ENCODE data around the gene TPK1. TPM values are rescaled to one million over a fixed set of nuclear protein-coding genes. Genes with fewer than 3 reads are reported as not detected.
"Not testable (repeated sequence)": the region's sequence is repeated elsewhere in the genome, so short reads cannot be mapped to it uniquely, and the experiment has no call there.

TPK1 gene
- polyA plus RNA-seq, 1 donor: 5.4 TPM

DNA sequence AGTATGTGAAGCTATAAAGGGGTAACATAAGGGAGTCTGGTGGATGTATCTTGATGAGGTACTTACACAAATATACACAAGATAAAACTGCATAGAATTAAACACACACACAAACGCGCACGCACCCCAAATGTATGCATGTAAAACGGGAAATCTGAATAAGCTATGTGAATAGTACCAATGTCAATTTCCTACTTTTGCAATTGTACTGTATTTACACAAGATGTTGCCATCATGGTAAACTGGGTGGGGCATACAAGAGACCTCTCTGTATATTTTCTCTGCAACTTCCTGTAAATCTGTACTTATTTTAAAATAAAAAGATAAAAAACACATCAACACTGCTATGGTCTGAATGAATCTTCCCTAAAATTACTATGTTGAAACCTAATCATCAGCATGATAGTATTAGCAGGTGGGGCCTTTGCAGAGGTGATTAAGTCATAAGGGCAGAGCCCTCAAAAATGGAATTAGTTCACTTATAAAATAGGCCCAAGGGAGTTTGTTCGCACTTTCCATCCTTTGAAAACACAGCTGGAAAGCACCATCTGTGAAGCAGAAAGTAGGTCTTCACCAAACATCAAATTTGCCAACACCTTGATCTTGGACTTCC lies 30.1 kb downstream of the TPK1 start:
- Histone ChIP-seq H3K4me3 (ENCODE audit: low read length) (no peak overlapping the region), H3K9me3 (ENCODE audit: control insufficient read depth, low read depth, low read length) (no peaks in the 10 kb centered on the region), H3K27me3 (ENCODE audit: control insufficient read depth, insufficient read depth, low read length) (no peaks in the 10 kb centered on the region), H3K4me1 (ENCODE audit: control insufficient read depth, insufficient read depth, low read length) (no peaks in the 10 kb centered on the region), H3K36me3 (ENCODE audit: control insufficient read depth, insufficient read depth, low read length) (no peaks in the 10 kb centered on the region), H3K27ac (ENCODE audit: low read length) (no peak overlapping the region)
- DNase-seq: no peak
- WGBS (ENCODE audit: insufficient coverage, low lambda C conversion rate): no CpG with 5 or more reads among the region's 5 CpGs

DNA sequence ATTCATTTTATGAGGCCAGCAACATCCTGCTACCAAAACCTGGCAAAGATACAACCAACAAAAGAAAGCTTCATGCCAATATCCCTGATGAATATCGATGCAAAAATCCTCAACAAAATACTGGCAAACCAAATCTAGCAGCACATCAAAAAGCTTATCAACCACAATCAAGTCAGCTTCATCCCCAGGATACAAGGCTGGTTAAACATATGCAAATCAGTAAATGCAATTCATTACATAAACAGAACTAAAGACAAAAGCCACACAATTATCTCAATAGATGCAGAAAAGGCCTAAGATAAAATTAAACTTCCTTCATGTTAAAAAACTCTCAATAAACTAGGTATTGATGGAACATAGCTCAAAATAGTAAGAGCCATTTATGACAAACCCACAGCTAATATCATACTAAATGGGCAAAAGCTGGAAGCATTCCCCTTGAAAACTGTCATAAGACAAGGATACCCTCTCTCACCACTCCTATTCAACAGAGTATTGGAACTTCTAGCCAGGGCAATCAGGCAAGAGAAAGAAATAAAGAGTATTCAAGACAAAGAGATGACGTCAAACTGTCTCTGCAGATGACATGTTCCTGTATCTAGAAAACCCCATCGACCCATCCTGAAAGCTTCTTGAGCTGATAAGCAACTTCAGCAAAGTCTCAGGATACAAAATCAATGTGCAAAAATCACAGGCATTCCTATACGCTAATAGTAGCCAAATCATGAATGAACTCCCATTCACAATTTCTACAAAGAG lies 35.0 kb downstream of the TPK1 start:
- no CpG with 5 or more reads among the region's 4 CpGs for WGBS (ENCODE audit: insufficient coverage, low lambda C conversion rate)
- not testable (repeated sequence) for H3K4me3 ChIP-seq (ENCODE audit: low read length); H3K27ac ChIP-seq (ENCODE audit: low read length); H3K27me3 ChIP-seq (ENCODE audit: control insufficient read depth, insufficient read depth, low read length); H3K4me1 ChIP-seq (ENCODE audit: control insufficient read depth, insufficient read depth, low read length); H3K9me3 ChIP-seq (ENCODE audit: control insufficient read depth, low read depth, low read length); DNase-seq; H3K36me3 ChIP-seq (ENCODE audit: control insufficient read depth, insufficient read depth, low read length)

DNA sequence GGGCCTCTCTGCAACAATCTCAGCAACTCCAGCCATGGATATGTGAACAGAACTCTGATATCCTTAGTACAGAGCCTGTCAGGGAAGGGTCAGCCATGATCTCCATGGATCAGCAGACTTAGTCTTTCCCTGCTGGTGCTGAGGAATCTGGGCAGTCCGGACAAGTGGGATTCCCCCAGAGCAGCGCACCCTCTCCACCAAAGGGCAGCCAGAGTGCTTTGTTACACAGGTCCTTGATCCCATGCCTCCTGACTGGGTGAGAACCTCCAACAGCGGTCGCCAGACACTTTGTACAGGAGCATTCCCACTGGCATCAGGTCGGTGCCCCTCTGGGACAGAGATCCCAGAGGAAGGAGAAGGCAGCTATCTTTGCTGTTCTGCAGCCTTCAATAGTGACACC lies 38.9 kb downstream of the TPK1 start:
- Histone ChIP-seq H3K9me3 (ENCODE audit: control insufficient read depth, low read depth, low read length) (no peaks in the 10 kb centered on the region), H3K4me3 (ENCODE audit: low read length) (no peak overlapping the region), H3K27ac (ENCODE audit: low read length) (no peak overlapping the region), H3K36me3 (ENCODE audit: control insufficient read depth, insufficient read depth, low read length) (no peaks in the 10 kb centered on the region), H3K4me1 (ENCODE audit: control insufficient read depth, insufficient read depth, low read length) (no peaks in the 10 kb centered on the region), H3K27me3 (ENCODE audit: control insufficient read depth, insufficient read depth, low read length) (no peaks in the 10 kb centered on the region)
- no peak for DNase-seq
- WGBS (ENCODE audit: insufficient coverage, low lambda C conversion rate): no CpG with 5 or more reads among the region's 5 CpGs

DNA sequence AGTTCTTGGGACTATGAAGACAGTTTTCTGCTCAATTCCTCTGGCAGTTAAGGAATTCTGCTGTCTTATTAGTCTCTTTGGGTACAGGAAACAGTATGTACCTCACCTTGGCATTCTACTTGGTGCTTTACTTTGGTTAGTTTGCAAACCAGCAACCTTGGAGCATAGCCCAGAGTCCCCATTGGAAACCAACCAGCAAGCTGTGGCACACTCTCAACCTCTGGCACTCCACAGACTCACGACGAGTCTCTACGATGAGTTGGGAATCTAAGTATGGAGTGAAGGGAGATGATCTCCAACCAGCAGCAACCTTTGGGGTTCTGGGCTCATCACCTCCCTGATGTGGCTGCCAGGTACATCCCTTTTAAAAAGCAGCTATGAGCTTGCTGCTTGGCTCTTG lies 43.8 kb downstream of the TPK1 start:
- H3K9me3 ChIP-seq (ENCODE audit: control insufficient read depth, low read depth, low read length): no peaks in the 10 kb centered on the region
- no peaks in the 10 kb centered on the region for H3K36me3 ChIP-seq (ENCODE audit: control insufficient read depth, insufficient read depth, low read length)
- no CpG with 5 or more reads among the region's 3 CpGs for WGBS (ENCODE audit: insufficient coverage, low lambda C conversion rate)
- H3K4me1 ChIP-seq (ENCODE audit: control insufficient read depth, insufficient read depth, low read length): no peaks in the 10 kb centered on the region
- H3K27me3 ChIP-seq (ENCODE audit: control insufficient read depth, insufficient read depth, low read length): no peaks in the 10 kb centered on the region
- DNase-seq: no peak
- no peak overlapping the region for H3K27ac ChIP-seq (ENCODE audit: low read length)
- no peak overlapping the region for H3K4me3 ChIP-seq (ENCODE audit: low read length)

DNA sequence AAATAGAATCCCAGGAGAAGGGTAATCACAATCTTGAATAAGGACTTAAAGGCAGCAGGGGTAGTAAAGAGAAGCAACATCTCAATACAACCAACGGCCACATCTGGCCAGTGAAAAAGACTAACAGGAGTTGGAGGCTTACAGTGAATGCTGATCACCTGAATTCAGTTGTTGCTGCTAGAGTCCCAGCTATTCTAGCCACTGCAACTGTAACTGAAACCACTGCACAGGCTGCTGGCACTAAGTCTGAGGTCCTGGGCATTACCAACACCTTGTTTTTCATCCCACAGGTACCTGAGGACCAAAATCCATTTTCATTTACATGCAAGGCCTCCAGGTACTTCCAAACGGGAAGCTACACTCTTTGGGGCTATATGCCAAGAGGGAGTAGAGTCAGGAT lies 44.4 kb downstream of the TPK1 start:
- no peaks in the 10 kb centered on the region for H3K9me3 ChIP-seq (ENCODE audit: control insufficient read depth, low read depth, low read length)
- no peaks in the 10 kb centered on the region for H3K4me1 ChIP-seq (ENCODE audit: control insufficient read depth, insufficient read depth, low read length)
- DNase-seq: no peak
- no peak overlapping the region for H3K4me3 ChIP-seq (ENCODE audit: low read length)
- H3K27ac ChIP-seq (ENCODE audit: low read length): no peak overlapping the region
- no peaks in the 10 kb centered on the region for H3K27me3 ChIP-seq (ENCODE audit: control insufficient read depth, insufficient read depth, low read length)
- WGBS (ENCODE audit: insufficient coverage, low lambda C conversion rate): 80% methylated on average over 1 of the region's 2 CpGs
- no peaks in the 10 kb centered on the region for H3K36me3 ChIP-seq (ENCODE audit: control insufficient read depth, insufficient read depth, low read length)

DNA sequence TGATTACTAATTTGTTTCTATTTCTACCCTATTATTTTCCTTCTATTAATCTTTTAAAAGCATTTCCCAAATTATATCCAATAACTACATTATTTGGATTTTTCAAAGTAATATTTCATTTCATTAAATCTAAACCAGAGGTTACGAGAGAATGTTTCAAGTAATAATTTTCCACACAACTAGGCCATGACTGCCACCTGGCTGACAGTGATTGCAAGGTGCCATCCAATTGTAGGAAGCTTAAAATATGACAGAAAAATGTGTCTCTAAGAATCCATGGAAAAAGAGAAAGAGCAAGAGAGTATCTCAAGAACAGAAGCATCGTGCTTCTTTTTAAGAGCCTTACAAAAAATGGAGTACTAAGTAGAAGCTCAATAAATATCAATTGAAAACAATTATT lies 48.7 kb downstream of the TPK1 start:
- Histone ChIP-seq H3K27ac (ENCODE audit: low read length) (no peak overlapping the region), H3K27me3 (ENCODE audit: control insufficient read depth, insufficient read depth, low read length) (no peaks in the 10 kb centered on the region), H3K36me3 (ENCODE audit: control insufficient read depth, insufficient read depth, low read length) (no peaks in the 10 kb centered on the region), H3K4me1 (ENCODE audit: control insufficient read depth, insufficient read depth, low read length) (no peaks in the 10 kb centered on the region), H3K9me3 (ENCODE audit: control insufficient read depth, low read depth, low read length) (no peaks in the 10 kb centered on the region), H3K4me3 (ENCODE audit: low read length) (no peak overlapping the region)
- DNase-seq: peak; percentile 8 to 20
- 78% methylated on average over 1 of the region's 2 CpGs for WGBS (ENCODE audit: insufficient coverage, low lambda C conversion rate)

DNA sequence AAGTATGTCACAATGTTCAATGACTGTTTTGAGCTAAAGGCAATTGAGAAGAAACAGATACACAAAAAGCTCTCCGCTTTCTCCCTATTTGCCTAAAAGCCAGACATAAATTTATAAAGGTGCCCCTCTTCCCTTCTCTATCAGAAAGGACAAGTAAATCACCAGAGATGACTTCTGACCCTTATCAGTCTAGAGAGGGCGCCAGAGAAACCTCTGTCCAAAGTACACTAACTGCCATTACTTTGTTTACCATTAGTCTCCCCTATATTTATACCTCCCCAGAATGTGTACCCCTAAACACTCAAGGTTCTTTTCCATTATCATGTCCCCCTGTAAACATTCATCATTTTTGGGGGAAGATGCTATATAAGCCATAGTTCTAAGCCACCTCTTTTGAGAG lies 49.3 kb downstream of the TPK1 start:
- Histone ChIP-seq H3K4me1 (ENCODE audit: control insufficient read depth, insufficient read depth, low read length) (no peaks in the 10 kb centered on the region), H3K27me3 (ENCODE audit: control insufficient read depth, insufficient read depth, low read length) (no peaks in the 10 kb centered on the region), H3K36me3 (ENCODE audit: control insufficient read depth, insufficient read depth, low read length) (no peaks in the 10 kb centered on the region), H3K9me3 (ENCODE audit: control insufficient read depth, low read depth, low read length) (no peaks in the 10 kb centered on the region), H3K4me3 (ENCODE audit: low read length) (no peak overlapping the region), H3K27ac (ENCODE audit: low read length) (no peak overlapping the region)
- WGBS (ENCODE audit: insufficient coverage, low lambda C conversion rate): 43% methylated on average over 1 of the region's 2 CpGs
- DNase-seq: peak in 1 of 2 donors; percentile 24

DNA sequence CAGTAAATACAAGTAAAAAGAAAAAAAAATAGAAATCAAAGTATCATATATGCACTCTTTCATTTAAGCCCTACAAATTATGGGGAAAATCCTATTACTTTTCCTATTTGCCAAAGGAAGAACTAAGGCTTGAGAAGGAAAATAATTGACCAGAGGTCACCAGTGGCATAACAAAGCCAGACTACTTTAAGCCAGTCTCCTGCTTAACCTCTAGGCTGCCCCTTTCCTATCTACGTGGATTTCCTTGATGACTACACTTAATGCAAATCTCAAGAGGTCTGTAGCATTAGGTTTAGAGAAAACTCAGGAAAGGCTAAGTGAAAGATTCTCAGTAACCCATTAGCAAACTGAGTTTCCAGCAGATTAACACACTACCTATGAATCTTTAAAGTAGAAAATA lies 49.8 kb downstream of the TPK1 start:
- Histone ChIP-seq H3K36me3 (ENCODE audit: control insufficient read depth, insufficient read depth, low read length) (no peaks in the 10 kb centered on the region), H3K4me1 (ENCODE audit: control insufficient read depth, insufficient read depth, low read length) (no peaks in the 10 kb centered on the region), H3K27ac (ENCODE audit: low read length) (no peak overlapping the region), H3K27me3 (ENCODE audit: control insufficient read depth, insufficient read depth, low read length) (no peaks in the 10 kb centered on the region), H3K4me3 (ENCODE audit: low read length) (no peak overlapping the region), H3K9me3 (ENCODE audit: control insufficient read depth, low read depth, low read length) (no peaks in the 10 kb centered on the region)
- DNase-seq: no peak
- no CpG with 5 or more reads among the region's 1 CpG for WGBS (ENCODE audit: insufficient coverage, low lambda C conversion rate)

DNA sequence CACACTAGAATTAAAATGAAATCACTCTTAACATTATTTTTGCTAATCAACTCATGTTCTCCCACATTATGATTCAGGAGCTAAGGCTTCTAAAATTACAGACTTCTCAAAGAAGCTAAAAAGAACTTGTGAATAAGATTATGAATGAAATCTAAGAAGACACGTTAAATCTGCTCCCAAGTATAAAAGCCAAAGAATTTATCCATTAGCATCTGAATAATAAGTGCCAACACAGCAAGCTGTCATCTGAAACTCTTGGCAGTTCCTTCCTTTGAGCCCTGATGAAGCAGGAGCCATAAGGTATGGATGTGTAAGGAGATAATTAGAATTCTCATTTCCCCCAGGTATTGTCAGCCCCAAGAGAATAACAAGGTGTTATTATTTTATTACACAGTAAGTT lies 50.3 kb downstream of the TPK1 start:
- no peaks in the 10 kb centered on the region for H3K9me3 ChIP-seq (ENCODE audit: control insufficient read depth, low read depth, low read length)
- H3K27me3 ChIP-seq (ENCODE audit: control insufficient read depth, insufficient read depth, low read length): no peaks in the 10 kb centered on the region
- no peaks in the 10 kb centered on the region for H3K36me3 ChIP-seq (ENCODE audit: control insufficient read depth, insufficient read depth, low read length)
- no peak overlapping the region for H3K27ac ChIP-seq (ENCODE audit: low read length)
- no peak for DNase-seq
- WGBS (ENCODE audit: insufficient coverage, low lambda C conversion rate): no CpG with 5 or more reads among the region's 1 CpG
- no peak overlapping the region for H3K4me3 ChIP-seq (ENCODE audit: low read length)
- no peaks in the 10 kb centered on the region for H3K4me1 ChIP-seq (ENCODE audit: control insufficient read depth, insufficient read depth, low read length)

DNA sequence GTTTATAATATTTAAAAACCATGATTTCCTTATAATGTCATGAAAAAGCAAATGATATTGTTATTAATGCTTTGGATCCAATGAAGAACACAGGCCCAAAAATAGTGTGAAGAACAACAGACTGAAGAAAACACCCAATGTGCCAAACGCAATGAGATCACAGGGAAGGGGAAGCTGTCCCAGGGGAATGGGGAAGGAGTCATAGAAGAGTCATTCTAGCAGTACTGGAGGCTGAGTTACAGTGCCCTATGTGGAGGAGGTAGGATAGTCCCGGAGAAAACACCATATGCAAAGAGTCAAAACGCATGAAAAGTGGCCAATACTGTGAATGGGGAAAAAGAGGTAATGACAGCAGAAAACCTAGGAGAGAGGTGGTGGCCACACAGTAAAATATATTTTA lies 50.9 kb downstream of the TPK1 start:
- no peak overlapping the region for H3K4me3 ChIP-seq (ENCODE audit: low read length)
- no peak overlapping the region for H3K27ac ChIP-seq (ENCODE audit: low read length)
- 100% methylated on average over 1 of the region's 3 CpGs for WGBS (ENCODE audit: insufficient coverage, low lambda C conversion rate)
- no peaks in the 10 kb centered on the region for H3K9me3 ChIP-seq (ENCODE audit: control insufficient read depth, low read depth, low read length)
- no peaks in the 10 kb centered on the region for H3K4me1 ChIP-seq (ENCODE audit: control insufficient read depth, insufficient read depth, low read length)
- DNase-seq: no peak
- H3K36me3 ChIP-seq (ENCODE audit: control insufficient read depth, insufficient read depth, low read length): no peaks in the 10 kb centered on the region
- H3K27me3 ChIP-seq (ENCODE audit: control insufficient read depth, insufficient read depth, low read length): no peaks in the 10 kb centered on the region

DNA sequence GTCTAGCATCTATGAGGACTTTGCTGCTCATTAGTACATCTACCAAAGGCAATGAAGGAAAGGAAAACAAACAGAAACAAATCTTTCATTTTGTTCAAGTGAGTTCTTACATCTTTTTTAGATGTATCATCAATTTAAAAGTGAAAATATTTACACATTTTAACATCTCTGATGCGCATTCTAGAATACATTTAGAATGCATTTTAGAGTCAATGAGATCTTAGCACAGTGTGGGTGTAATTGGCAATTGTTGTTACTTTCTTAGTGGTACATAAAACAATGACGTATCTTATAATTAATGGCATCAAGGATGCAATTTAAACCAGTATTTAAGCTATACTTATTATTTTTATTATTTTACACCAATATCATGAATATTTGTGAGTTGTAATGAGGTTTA lies 51.4 kb downstream of the TPK1 start:
- Histone ChIP-seq H3K9me3 (ENCODE audit: control insufficient read depth, low read depth, low read length) (no peaks in the 10 kb centered on the region), H3K4me3 (ENCODE audit: low read length) (no peak overlapping the region), H3K27ac (ENCODE audit: low read length) (no peak overlapping the region), H3K4me1 (ENCODE audit: control insufficient read depth, insufficient read depth, low read length) (no peaks in the 10 kb centered on the region), H3K27me3 (ENCODE audit: control insufficient read depth, insufficient read depth, low read length) (no peaks in the 10 kb centered on the region), H3K36me3 (ENCODE audit: control insufficient read depth, insufficient read depth, low read length) (no peaks in the 10 kb centered on the region)
- DNase-seq: no peak
- 83% methylated on average over 1 of the region's 2 CpGs for WGBS (ENCODE audit: insufficient coverage, low lambda C conversion rate)

All from large intestine (tissue), 3 donors.